Subcutaneous preadipocyte (primary cell): ENCODE measurements around the gene OR10G2. TPM values are rescaled to one million over a fixed set of nuclear protein-coding genes. Genes with fewer than 3 reads are reported as not detected.

Source experiments
- total RNA-seq: library from RNA; depleted of rRNA; stranded (reverse); fragments of >200 nt; gene quantifications from 2 replicates; pipeline ENCODE4 v1.2.3, GENCODE V29; 2012

Gene OR10G2
- not detected in 2 replicates for total RNA-seq

DNA sequence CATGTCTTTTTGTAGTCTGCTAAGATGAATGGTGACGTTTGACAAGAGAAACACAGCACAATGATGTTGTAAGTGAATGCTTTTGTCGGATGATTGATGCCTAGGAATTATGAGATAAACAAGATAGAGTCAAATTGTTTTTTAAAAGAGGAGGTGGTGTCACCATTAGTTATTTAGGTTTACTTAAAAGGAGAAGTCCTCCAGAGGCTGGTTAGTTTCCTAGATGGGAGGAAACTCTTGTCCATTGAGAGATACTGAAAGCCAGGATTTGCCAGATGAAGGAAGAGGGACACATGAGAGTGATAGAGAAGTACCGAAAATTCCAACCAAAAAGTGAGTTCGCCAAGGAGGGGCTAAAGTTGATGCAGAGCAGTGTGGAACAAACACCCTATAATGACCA is at the start of gene OR10G2:
OR10G2 (minus strand) TSS at position 101 of the 400 bp plus-strand sequence; CDS start at position 3, 98 bp downstream.

DNA sequence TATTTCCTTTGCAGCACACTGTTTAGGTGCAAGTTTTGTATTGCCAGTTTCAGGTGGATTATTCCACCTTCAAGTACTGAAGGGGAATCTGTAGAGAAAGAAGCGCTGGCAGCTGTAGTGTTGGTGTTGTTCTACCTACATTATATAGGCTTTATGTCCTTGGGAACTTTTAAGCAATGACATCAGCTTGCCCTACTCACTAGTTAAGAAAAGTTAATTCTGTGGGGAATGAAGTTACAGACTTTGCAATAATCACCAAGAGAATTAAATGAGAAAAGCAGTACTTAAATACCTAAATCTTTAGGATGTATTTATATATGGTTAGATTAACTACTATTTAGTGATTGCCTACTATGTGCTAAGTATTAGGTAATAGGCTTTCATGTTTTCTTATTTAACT is 39.0 kb upstream of the OR10G2 start, which contains the start of gene OR4E1:
OR4E1 (minus strand) TSS at position 101 of the 400 bp plus-strand sequence. CDS start 2,883 bp downstream, outside the sequence.

GRCh38 chr14:21653331-21653885 is 18.7 kb upstream of the OR10G2 start, which contains the start of gene OR4E2:
TSS of gene OR4E2 (plus strand) at chr14:21653835. CDS start at chr14:21665083, 11,248 bp downstream.

Other genes starting within 250 kb of the OR10G2 start
- gene CHD8, start 178.8 kb downstream of the OR10G2 start, total RNA-seq: 52.9 and 63.5 TPM in 2 replicates
- 12.1 and 13.7 TPM in 2 replicates for gene RAB2B, start 158.0 kb downstream of the OR10G2 start, total RNA-seq
- gene TOX4, start 157.7 kb downstream of the OR10G2 start, total RNA-seq: 30.1 and 33.2 TPM in 2 replicates
- 51.8 and 63.1 TPM in 2 replicates for gene METTL3, start 123.6 kb downstream of the OR10G2 start, total RNA-seq
- gene SALL2, start 108.6 kb downstream of the OR10G2 start, total RNA-seq: 0.78 and 2.6 TPM in 2 replicates
- not detected in 2 replicates for gene OR10G3, start 54.9 kb downstream of the OR10G2 start, total RNA-seq
- gene OR4E2, start 18.9 kb upstream of the OR10G2 start, total RNA-seq: not detected in 2 replicates
- not detected in 2 replicates for gene OR4E1, start 38.9 kb upstream of the OR10G2 start, total RNA-seq